DMS114 treated with DMSO at 0.1 percent for 48 hours (cell line): Measurements from ENCODE around the gene ZFYVE28.
"Not testable (repeated sequence)": the region's sequence is repeated elsewhere in the genome, so short reads cannot be mapped to it uniquely, and the experiment has no call there.

ENCODE experiments used
- DNase-seq: peaks from one replicate; lab custom pipeline; 2025; ENCODE audit not compliant: unreplicated experiment; lab: John Stamatoyannopoulos, UW

Gene ZFYVE28

DNA sequence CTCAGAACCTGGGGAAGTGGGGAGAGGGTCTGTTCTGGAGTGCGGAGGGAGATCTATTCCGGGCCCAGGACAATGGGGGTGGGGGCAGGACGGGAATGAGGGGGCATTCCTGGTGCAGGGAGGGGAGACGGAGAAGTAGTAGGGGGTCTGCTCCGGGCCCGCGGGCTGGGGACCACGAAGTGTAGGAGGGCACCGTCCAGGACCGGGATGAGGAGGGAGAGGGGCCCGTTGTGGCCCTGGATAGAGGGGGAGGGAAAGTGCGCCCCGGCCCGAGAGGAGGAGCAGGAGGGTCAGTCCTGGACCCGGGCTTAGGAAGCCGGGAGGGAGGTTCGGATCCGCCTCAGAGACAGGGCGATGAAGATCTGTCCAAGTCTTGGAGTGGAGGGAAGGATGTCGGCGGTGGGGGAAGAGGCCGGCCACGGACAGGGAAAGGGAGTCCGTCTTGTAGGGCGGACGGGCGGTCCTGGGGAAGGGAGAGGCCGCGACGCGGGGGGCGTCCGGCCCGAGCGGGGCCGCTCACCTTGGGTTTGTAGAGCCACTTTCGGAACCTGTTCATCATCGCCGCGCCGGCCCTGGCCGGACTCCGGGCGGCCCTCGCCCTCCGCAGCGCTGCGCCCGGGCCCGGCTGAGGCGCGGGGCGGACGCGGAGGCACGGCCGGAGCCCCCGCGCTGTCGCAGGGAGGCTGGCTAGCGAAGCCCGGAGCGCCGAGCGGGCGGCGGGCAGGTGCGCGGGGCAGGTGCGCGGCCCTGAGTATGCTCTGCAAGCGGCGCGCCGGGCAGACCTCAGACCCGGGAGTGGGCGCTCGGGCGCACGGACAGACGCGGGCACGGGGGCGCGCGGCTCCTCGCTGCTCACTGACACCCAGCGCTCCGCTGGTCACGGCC lies at the start of gene ZFYVE28:
Gene ZFYVE28, minus strand, starts transcription at position 881 of the 885 bp plus-strand sequence. Its CDS starts 322 bp downstream, at position 559.
- DNase-seq: no peak

DNA sequence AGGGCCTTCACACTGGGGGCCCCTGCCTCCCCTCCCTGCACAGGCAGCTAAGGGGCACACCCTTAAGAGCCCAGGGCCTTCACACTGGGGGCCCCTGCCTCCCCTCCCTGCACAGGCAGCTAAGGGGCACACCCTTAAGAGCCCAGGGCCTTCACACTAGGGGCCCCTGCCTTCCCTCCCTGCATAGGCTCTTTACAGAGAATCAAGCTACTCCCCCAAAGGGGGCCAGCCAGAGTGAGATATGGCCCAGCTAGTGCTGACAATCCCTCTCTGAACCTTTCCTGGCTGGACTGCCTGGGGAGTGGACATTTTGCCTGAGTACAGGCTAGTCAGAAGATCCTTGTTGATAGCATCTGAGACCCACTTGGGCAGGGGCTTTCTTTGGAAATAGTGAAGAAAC lies 47.1 kb upstream of the ZFYVE28 start:
- DNase-seq: not testable (repeated sequence)

DNA sequence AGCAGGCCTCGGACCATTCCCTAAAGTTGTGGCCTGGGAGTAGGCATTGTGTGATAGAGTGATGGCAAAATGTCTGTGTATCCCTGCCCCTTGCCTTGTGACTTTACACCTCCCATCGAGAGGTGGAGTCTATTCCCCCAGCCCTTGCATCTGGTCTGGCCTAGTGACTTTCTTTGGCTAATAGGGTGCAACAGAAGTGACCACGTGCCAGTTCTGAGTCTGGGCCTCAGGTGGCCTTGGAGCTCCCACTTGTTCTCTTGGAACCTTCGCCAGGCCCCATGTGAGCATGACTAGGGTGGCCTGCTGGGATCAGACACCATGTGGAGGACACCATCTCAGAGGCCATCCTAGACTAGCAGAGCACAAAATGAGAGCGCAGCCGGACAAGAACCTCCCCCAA lies 46.6 kb upstream of the ZFYVE28 start:
- DNase-seq: no peak

DNA sequence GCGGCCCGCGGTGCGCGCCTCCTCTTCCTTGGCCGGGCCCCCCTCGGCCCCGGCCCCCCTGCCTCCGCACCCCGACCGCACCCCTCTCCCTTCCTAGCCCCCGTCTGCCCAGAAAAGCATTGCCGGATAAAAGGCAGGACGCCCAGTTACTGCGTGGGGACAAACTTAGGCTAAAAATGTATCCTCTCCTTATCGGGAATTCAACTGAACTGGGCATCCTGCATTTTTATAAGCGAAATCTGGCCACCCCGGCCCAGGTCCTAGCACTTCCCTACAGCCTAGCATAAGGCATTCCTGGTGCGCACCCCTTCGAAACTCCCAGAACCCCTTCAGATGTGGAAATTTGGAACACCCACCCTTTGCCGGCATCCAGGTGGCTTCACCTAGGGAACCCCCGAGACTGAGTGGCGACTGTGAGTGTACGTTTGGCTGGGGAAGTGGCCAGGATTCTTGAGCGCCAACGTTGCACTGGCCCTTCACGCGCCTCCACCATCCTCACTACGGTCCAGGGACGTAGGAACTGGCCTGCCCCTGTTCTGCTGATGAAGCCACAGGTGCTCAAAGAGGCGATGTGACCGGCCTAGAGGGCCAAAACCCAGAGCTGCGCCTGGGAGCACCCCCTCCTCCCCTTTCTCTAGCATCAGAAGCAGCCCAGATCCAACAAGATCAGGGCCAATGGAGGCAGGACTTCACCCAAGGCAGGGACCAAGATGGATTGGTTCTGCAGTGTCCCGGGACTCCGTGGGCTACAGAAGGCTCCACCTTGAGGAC lies 44.7 kb upstream of the ZFYVE28 start:
- DNase-seq: no peak

DNA sequence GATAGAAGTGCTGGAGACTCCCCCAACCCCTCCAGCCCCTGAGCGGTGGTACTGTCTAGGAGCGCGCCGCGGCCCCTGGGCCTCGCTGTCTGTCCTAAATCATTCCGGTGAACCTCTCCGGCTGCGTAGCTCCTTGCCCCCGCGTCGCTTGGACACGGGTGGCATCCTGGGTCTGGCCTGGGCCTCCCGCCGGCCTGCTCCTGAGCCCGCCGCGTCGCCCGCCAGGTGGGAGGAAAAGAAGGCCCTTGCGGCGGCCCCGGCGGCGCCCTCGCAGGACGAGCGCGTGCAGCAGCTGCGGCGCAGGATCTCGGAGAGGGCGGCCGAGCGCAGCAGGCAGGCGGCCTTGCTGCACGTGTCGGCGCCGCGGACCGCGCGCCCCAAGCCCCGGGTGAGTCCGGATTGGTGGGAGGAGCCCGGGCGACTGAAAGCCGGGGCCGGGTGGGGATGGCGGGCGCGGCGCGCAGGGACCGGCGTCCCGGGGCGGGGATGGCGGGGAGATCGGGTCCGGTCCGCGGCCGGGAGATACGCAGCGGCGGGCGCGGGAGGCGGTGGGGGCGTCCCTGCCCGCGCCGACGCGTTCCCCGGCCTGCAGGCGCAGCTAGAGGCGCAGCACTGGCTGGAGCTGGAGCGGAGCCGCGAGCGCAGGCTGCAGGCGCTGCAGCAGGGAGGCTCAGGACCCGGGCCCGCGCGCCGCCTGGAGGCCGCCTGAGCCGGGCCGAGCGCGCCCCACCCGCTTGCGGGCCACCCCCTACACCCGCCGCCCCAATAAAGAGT lies 44.0 kb upstream of the ZFYVE28 start:
- no peak for DNase-seq

DNA sequence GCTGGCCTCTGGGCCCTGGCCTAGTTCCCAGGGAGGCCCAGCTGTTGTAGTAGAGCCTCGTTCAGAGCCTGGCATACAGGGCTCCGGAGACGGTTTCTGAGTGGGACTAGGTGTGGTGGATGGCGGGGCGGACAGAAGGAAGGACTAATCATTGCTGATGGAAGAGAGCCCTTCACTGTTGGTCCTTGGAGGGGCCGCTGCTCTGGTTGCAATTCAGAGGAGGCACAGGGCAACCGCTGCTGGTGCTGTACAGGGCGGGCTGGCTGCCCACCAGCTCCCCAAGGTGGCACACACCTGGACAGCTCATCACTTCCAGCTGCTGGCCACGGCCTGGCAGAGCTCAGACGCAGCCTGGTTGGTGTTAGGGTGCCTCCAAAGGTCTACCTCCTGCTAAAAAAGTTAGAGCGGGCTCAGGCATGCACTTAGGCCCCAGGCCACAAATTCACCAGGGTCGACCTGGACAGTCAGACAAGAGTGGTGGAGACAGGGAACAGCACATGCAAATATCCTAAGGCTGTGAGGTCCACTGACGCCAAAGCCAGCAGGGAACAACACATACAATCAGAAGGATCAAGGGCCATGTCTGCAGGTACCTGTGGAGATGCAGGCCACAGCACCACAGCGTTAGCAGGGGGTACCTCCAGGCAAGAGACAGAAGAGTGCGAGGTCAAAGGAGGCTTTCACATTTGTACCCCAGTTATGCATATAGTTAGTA lies 43.0 kb upstream of the ZFYVE28 start:
- no peak for DNase-seq

DNA sequence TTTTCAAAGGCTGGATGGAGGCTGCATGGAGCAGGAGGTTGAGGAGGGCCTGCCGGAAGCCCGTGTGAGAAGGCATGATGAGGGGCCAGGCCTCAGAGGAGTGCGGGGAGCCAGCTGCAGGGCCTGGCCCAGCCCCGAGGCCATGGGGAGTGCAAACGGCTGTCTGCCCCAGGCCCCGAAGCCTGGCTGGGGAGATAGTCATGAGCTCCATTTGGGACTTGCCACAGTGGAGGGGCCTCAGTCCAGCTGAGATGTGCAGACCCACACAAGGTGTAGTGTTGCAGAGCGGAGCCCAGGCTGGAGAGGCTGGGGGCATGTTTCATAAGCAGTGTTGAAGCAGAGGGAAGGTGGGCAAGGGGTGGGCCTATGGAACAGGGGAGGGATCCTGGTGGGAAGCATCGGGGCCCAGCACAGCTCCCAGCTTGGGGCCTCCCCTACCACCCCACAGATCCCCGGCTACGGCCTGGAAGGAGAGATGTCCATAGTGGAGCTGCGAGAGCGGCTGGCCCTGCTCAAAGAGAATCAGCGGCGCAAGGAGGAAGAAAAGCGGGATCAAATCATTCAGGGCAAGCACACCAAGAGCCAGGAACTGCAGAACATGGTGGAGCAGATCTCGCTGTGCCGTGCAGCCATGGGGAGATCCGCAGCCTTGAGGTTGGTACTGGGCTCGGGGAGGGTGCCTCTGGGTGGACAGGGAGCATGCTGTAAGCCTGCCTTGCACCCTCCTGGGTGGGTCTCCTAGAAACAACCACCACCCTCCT lies 41.3 kb upstream of the ZFYVE28 start:
- no peak for DNase-seq

DNA sequence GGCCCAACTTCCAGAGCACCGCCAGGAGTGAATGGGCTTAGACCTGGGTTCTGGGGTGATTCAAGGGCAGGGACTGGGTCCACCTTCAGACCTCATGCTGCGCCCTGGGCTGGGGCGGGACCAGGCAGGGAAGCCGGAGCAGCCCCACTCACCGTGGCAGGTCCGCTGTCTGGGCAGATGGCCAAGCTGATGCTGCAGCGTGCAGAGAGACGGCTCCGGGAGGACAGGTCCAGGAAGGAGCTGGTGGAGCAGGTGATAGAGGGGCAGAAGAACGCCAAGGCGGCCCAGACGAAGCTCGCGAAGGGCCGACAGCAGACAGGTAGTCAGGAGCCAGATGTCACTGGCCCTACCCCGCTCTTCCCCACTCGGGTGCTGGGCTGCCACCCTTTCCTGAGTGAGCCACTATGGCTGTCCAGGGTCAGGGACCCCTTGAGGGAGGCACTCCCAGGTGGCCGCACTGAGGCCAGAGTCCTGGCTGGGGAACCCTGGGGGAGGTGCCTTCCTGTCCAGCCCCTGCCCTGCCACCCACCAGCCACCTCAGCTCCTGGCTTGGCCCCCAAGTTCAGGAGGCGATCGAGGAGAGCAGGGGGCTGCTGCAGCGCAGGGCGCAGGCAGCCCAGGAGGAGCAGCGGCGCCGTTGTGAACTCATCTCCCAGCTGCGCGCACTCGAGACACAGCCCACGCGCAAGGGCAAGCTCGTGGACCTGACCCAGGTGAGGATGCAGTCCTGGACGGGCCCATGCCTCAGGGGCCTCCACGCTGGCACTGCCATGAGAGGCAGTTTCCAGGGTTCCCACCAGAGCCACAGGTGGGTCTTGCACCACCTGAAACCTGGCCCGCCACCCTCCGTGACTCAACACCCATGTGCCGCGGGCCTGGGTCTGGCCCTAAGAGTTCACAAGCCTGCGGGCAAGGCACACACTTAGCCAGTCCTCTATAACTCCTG lies 40.4 kb upstream of the ZFYVE28 start:
- DNase-seq: no peak

DNA sequence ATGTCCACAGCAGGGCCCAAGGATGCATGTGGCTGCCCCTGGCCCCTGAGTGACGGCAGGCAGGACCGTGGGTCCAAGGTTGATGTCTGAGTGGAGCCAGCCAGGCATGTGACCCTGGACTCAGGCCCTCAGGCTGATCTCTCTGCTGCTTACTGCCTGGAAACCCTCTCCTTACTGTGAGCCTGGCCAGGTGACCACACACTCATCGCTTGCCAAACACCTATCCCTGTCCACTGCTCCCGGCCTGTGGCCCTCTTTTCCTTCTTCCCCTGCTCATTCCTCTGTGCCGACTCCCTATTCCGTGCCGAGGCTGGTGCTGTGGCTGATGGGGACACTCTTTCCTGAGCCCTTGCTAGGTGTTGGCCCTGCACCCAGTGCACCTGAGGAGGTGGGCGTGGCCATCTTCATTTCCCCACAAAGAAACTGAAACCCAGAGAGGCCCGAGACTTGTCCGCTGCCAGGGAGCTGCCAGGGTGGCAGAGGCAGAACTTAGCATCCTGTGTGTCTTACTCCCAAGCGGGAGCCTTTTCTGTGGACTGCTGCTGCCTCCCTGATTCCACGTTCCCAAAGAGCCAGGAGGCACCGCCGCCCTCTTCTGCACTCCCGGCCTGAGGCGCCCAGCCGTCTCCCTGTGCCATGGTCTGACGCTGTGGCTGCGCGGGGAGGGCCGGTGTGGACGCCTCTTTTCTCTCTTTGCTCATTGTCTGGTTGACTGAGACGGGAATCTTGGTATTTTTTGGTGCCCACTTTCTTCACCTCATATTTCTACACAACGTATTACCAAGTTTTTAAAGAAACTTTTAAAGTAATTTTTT lies 39.2 kb upstream of the ZFYVE28 start:
- no peak for DNase-seq

DNA sequence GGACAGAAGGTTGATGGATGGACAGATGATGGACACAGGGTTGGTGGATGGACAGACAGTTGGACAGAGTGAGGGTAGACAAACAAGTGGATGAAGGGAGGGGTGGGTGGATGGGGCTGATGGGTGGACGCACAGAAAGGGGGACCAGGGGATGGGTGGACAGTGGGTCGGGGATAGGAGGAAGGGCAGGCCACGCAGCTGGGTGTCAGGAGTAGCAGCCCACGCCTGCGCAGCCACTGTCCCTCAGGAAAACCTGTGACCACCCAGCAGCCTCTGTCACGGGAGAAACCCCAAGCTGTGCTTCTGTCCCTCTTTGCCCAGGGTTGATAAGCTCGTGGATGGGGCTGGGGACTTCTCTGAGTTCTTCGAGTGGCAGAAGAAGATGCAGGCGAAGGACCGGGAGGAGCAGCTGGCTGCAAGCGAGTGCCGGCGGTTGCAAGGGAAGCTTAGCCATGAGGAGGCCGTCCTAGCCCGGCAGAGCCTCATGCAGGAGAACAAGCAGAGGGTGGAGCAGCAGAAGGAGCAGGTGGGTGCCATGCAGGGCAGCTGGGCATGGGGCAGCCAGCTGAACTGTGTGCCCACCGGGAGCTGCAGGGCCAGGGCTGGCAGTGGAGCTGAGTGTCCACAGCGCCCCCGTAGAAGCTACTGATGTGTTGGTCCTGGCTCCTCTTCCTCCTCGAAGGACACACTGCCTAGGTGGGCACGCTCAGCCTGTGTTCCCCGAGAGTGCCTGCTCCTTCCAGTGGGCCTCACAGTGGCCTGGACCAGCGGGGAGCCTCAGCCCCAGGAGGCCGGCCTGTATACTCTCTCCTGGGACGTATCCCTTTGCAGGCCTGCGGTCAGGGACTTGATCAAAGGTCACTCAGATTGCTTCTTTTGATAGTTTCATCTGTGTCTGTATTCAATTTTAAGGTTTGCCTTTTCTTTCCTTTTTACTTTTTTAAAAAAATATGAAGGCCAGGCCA lies 33.7 kb upstream of the ZFYVE28 start:
- DNase-seq: no peak

DNA sequence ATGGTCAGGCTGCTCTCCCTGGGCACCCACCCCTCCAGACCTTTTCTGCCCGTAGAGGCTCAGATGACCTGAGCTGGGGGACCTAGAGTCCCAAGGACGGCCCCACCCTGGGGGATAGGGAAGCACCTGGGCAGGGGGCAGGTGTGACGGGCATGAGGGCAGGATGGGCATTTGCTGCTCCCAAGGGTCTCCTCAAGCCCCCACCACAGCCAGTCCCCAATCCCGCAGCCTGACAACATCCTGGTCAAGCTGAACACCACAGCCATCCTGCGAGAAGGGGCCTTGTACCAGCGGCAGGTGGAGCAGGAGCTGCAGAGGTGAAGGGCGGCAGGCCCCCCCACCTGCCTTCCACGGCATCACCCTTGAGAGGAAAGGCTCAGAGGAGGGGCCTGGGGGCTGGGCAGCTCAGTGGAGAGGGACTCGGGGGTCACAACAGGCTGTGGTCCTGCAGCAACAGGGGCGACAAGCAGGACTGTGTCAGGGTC lies 32.6 kb upstream of the ZFYVE28 start:
- no peak for DNase-seq

DNA sequence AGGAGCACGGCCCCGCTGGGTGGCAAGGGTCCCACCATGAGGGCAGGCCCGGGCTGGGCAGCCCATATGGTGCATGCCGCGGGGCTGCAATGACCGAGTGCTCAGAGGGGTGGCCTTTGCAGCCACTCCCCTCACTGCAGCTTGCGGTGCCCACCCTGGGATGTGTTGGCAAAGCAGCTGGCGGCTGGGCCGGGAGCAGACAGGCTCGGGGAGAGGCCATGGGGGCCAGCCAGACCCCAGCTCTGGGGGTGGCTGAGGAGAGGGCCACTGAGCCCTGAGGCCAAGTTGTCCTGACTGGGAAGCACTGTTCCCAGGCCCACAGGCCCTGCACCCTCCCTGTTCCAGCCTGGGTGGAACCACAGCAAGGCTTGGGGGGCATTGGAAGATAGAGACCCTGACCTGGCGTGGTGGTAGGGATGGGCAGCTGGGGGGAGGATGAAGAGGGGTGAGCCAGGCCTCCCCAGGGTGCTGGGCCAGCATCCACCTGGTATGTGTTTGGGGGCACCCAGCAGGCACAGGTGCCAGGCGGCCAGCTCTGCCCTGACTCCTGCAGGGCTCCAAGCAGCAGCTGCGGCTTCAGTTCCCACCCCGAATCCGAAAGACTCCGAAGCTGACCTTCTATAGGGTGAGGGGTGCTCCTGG lies 32.1 kb upstream of the ZFYVE28 start:
- no peak for DNase-seq

DNA sequence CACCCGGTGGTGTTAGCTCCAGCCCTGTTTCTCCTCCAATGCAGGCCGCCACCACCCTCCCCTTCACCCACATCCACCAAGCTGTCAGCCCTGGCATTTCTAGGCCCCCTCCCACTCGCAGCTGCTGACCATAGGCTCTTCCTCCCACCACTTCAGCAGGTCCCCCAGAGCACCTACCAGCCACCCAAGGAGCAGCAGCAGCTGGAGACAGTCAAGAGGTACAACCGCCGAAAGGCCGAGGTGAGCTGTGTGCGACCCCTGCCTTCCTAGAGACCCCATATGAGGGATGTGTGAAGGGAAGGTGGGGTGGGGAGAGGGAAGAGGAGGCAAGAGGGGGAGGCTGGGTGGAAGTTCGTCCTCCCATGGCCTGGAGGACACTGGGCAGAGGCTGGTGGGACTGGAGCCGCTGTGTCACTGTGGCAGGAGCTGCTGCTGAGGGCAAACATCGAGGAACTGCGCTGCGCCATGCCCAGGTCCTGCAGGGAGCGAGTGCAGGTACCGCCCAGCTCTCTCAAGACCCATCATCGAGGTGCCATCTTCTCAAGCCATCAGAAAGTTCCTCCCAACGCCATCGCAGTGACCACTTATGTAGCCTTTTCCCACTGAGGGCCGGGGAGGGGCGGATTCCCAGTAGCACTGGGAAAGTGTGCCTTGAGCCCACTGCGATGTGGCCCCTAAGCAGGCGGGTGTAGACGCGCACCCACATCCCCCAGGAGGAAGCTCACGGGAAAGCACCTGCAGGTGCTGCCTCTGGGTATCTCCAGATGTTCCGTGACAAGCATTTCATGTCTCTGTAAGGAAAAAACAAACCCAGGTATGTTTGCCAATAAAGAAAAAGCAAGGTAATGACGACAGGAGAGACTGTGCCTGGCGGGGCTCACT lies 31.3 kb upstream of the ZFYVE28 start:
- DNase-seq: no peak

DNA sequence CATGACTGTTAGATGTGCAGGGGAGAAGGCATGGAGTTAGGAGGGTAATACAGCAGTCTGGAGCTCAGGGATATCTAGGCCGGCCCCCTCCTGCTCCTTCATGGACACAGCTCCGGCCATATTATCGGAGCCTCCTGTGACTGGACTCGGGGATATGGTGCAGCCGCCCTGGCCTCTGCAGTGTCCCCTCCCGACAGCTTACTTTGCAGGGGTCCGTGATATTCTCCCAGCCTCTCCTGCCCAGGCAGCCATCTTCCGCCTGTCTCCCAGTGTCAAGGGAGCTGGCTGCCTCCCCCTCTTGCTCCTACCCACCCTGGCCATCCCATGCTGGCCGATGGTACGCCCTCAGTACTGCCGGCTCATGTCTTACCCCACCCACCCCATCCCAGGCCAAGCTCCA lies 30.6 kb upstream of the ZFYVE28 start:
- no peak for DNase-seq

DNA sequence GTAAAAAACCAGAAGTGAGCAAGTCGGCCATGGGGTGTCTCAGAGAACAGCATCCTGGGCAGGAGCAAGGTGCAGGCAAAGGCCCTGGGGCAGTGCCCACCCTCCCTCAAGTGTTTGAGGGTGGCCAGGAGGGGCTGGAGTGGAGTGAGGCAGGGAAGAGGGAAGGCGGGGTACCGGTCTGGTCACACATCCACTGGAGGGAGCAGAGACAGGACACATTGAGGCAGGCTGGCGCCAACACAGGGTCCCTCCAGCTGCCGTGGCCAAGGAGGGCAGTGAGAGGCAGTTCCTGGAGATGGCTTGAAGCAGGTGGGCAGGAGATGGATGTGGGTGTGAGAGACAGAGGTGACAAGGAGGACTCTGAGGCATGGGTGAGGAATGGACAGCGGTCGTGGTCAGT lies 30.1 kb upstream of the ZFYVE28 start:
- no peak for DNase-seq
